Activated CD8-positive, alpha-beta memory T cell treated with anti-CD3 and anti-CD28 coated beads for 24 hours (primary cell): ENCODE data around the gene TTC12.

Experiments used
- DNase-seq: peaks from one replicate; pipeline ENCODE4 v3.0.0-alpha.2; 2020

The TTC12 gene

DNA sequence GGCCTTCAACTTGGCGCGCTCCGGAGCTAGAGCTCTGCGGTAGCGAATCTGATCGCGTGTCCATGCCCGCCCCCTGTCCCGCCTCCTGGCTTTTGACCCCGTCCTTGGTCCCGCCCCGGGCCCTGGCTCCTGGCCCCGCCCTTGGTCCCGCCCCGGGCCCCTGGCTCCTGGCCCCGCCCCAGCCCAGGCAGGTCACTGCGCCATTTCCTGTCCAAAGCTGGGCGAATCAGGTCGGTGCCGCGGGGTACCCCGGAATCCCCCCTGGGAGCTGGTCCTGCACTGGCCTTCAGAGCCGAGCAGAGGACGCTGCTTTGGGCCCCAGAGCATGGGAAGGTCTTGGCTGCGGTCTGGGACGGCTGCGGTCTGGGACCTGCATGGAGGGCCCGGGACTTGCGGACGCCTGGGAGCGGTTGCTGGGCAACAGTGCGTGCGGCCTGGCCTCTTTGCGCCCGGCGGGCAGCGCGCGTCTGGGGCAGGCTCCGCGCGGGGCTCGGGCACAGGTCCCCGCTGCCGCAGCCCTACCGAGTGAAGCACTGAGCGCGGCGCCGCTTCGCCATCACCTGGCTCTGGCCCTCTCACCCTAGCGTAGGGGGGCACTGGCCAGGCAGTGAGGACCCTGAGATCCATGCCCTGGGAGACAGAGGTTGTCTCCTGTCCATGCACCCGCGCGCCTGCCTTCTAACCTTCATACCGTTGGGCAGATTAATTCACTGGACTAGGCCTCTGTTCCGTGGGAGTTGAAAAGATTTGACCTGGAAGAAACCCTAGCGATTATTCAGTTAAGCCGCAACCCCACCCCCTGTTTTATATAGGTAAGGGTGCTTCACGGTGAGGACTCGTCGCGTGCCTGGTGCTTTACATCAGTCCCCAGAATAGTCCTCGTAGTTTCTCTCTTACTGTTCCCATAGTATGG, at the start of gene TTC12:
TSS of gene TTC12 (plus strand) at position 195 of the 913 bp plus-strand sequence. CDS start 1,675 bp downstream, outside the sequence.
- peak; percentile 99 for DNase-seq

DNA sequence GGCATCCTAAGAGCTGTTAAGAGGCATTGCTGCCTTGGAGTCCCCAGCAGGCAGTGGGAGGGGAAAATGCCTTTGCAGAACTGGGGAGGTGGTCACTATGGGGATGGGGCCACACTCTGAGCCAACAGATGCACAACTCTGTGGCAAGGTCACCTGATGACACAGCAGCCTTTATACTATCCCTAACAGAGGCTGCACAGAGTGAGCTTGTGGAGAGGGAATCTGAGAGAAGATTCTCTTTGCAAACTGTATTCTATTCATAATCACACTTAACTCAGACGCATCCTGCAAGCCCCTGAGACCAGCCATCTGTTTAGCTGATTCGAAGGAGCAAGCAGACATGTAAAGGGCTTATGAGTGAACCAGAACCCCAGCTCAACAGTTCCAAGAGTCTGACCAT, 49.0 kb upstream of the TTC12 start:
- DNase-seq = no peak

- no peak for DNase-seq
Observed at GRCh38 chr11:113267493-113267892, 46.9 kb upstream of the TTC12 start.

DNA sequence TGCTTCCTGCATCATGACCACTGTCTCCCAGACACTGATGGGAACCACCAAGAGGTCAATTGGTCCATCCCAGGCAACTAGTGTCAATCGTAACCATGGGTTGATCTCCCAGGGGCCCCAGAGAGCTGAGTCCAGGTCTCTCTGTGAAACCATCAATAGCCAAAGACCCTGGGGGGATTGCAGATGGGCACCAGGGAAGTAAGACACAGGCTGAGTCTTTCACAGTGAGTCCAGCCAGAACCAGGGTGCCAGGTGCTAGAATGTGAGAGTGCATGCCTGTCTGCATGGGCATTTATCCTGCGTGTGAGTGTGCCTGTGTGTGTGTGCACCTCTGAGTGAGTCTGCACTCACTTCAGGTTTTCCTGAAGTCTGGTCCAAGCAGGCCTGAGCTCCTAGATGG, 45.3 kb upstream of the TTC12 start:
- no peak for DNase-seq

- DNase-seq = no peak
Observed at GRCh38 chr11:113269636-113270035, 44.7 kb upstream of the TTC12 start.

DNA sequence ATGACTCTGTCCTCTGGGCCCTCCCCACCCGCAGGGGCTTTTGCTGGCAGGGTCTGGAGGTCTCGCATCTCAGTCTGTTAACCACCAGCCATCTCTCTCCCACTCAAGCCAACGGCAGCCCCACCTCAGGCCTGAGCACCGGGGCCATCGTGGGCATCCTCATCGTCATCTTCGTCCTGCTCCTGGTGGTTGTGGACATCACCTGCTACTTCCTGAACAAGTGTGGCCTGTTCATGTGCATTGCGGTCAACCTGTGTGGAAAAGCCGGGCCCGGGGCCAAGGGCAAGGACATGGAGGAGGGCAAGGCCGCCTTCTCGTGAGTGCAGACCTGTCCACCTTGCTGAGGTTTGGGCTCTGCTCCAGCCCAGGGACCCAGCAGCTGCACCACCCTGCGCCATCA, 44.3 kb upstream of the TTC12 start:
- no peak for DNase-seq

GRCh38 chr11:113271551-113272245, 42.7 kb upstream of the TTC12 start:
- DNase-seq = no peak

DNA sequence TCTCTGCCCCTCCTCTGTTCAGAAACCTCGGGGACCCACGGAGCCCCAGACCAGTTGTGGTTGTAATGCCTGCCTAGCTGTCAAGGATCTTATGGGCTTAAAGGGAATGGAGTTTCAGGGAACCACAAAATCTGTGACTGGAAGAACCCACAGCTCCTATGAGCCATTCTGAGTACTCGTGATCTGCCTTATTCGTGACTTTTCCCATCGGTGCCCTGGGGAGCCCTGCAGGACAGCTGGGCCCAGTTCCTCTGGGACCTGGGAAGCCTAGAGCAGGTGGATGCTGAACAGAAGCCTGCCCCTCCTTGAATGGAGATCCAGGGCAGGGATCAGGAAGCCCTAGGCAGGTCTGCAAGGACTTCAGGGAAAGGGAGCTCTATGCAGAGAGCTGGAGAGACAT, 42.1 kb upstream of the TTC12 start:
- no peak for DNase-seq

- DNase-seq = no peak
Observed at GRCh38 chr11:113272927-113273615, 41.3 kb upstream of the TTC12 start.

GRCh38 chr11:113273720-113274119, 40.7 kb upstream of the TTC12 start:
- DNase-seq = no peak

DNA sequence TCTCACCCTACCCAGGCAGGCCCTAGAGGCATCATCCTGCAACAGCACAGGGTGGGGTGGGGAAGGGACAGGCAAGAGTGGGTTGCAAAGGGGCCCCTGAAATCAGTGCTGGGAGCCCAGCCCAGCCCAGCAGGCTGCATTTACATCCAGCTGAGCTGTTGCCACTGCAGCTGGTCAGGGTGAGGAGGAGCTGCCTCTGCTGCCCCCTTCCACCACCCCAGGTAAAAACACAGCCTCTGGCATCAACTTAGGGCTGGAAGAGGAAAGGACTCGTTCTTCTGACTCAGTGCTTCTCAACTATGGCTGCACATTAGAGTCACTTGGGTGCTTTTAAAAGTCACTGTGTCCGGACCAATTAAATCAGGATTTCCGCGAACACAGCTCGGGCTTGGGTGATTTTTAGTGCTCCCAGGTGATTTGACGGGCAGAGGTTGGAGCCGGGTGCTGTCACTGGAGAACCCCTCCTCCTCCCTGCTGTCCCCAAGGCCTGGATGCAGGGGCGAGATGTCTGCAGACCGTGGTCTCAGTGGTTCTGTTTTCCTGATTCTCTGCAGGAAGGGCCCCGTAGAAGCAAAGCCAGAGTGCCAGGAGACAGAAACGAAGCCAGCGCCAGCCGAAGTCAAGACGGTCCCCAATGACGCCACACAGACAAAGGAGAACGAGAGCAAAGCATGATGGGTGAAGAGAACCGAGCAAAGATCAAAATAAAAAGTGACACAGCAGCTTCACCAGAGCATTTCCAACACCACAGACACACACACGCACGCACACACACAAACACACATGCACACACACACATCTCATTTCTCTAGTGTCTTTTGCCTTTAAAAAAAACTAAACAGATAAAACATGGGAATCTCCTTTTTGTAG, 39.4 kb upstream of the TTC12 start:
- no peak for DNase-seq

- DNase-seq = no peak
Observed at GRCh38 chr11:113275602-113276001, 38.8 kb upstream of the TTC12 start.

GRCh38 chr11:113276466-113276865, 37.9 kb upstream of the TTC12 start:
- no peak for DNase-seq

GRCh38 chr11:113277907-113278306, 36.5 kb upstream of the TTC12 start:
- no peak for DNase-seq

DNA sequence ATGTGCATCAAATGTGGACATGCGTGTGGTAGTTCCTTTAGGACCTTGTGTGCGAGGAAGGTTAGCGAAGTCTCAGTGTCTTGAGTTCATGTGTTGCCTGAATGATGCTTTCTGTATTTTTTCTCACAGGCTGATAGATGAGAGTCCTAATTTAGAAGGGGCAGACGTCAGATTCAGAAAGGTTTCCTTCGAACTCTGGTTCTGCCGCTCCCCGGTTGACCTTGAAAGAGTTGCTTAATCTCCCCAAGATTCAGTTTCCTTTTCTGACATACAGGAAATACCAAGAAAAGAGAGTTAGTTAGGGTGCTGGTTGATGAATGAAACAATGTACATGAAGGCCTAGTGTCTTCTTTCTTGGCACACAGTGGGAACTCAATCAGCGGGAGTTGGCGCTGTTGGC, 35.9 kb upstream of the TTC12 start:
- no peak for DNase-seq

- DNase-seq = no peak
Observed at GRCh38 chr11:113278925-113279324, 35.5 kb upstream of the TTC12 start.

DNA sequence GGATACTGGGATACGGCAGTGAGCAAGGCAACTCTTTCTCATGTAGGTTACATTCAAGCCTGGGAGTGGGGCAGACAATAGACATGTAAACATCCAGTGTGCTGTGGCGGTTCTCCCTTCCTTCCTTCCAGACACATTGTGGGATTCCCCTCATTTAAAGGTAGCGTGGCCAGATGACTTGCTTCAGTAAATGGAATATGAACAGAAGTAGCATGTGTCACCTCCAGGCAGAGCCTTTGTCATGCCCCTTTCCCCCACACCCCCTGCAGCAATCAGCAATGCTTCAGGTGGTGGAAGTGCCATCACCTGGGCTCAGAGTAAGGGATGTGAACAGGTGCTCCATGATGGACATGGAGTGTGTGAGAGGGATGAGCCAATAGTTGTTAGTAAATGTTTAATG, 34.8 kb upstream of the TTC12 start:
- no peak for DNase-seq

- DNase-seq = no peak
Observed at GRCh38 chr11:113281052-113281725, 33.2 kb upstream of the TTC12 start.

GRCh38 chr11:113282898-113283437, 31.4 kb upstream of the TTC12 start:
- no peak for DNase-seq

DNA sequence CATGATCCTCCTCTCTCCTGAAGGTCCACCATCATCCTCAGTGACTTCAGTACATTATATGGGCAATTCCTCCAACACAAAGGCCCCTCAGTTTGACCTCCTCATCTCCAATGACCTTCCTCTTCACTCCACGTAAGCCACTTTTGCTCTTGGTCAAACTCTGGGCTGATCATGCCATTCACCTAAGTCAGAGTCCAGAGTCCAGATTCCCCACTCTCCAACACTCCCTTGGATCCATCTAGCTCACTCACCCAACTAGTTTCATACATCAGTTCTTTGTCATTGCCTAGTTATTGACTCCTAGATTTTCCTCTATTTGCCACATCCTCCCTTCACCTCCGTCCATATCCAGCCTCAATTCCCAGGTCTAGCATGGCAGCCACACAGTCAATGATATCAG, 30.5 kb upstream of the TTC12 start:
- DNase-seq = no peak

DNA sequence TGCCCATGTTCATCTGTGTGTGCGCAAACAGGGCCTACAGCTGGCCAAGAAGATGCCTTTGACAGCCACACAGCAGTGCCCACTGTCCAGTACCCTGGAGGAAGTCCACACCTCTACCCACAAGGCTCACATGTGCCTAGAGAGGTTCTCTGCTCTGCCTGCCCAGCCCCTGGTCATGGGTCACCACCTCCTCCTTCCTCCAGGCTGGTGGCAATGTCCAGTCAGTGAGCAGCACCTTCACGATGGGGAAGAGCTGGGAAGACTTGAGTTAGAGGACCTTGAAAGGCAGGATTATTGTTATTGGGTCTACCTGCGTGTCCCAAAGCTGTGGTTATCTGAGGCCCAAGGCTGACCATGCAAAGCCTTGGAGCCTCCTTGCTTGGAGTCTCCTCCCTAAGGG, 28.4 kb upstream of the TTC12 start:
- no peak for DNase-seq
